Measurements from ENCODE around the gene SOCS4. TPM values are rescaled to one million over a fixed set of nuclear protein-coding genes. Genes with fewer than 3 reads are reported as not detected.
"Not testable (repeated sequence)": the region's sequence is repeated elsewhere in the genome, so short reads cannot be mapped to it uniquely, and the experiment has no call there.

Gene SOCS4
- total and polyA plus RNA-seq, 8 donors = 4.1 to 29.2 (median 11.2) TPM

GRCh38 chr14:55019968-55020554 is 7.0 kb upstream of the SOCS4 start:
- H3K27ac ChIP-seq = no peak overlapping the region
- H3K36me3 ChIP-seq = no peaks in the 10 kb centered on the region
- H3K4me3 ChIP-seq = no peak overlapping the region
- no peaks in the 10 kb centered on the region for H3K4me1 ChIP-seq
- TF ChIP-seq CTCF (IDR thresholded peaks at IDR 0.05) (no peak), POLR2A (IDR thresholded peaks at IDR 0.05) (no peak), EP300 (IDR thresholded peaks at IDR 0.05) (no peak), POLR2AphosphoS5 (IDR thresholded peaks at IDR 0.05) (no peak)
- DNase-seq = no peak
- 88 to 98% (median 95%) methylated on average over 2 of the region's 2 CpGs for WGBS, 5 donors
- intact Hi-C loops (cut with DNase I; ENCODE audit: low total_unique reads) = no loop called here
- H3K27me3 ChIP-seq = no peaks in the 10 kb centered on the region
- H3K9me3 ChIP-seq = no peaks in the 10 kb centered on the region

- H3K4me3 ChIP-seq; DNase-seq; H3K27ac ChIP-seq; H3K27me3 ChIP-seq; H3K36me3 ChIP-seq; intact Hi-C loops (cut with DNase I; ENCODE audit: low total_unique reads); H3K9me3 ChIP-seq: not testable (repeated sequence)
- peaks cover 6 to 31% (median 24%) of the 10 kb centered on the region in 4 donors for H3K4me1 ChIP-seq
- WGBS, 5 donors = 45 to 74% (median 69%) methylated on average over 2 to 4 of the region's 5 CpGs
Observed at GRCh38 chr14:55024365-55024764, 2.7 kb upstream of the SOCS4 start.

- Histone ChIP-seq H3K4me3 (peak overlapping the region in 3 of 4 donors; percentile 74 to 81 (median 74)), H3K27me3 (no peaks in the 10 kb centered on the region), H3K4me1 (peaks cover 6 to 45% (median 31%) of the 10 kb centered on the region in 4 donors), H3K27ac (peak overlapping the region in 2 of 5 donors; percentile 92 to 93), H3K36me3 (no peaks in the 10 kb centered on the region), H3K9me3 (no peaks in the 10 kb centered on the region)
- intact Hi-C loops (cut with DNase I; ENCODE audit: low total_unique reads) = no loop called here
- no peak for DNase-seq
- TF ChIP-seq POLR2AphosphoS5 (IDR thresholded peaks at IDR 0.05) = no peak
- no peak for TF ChIP-seq POLR2A (IDR thresholded peaks at IDR 0.05)
- WGBS, 5 donors = 29 to 34% (median 29%) methylated on average over 7 of the region's 7 CpGs
Observed at GRCh38 chr14:55025948-55026347, 1.1 kb upstream of the SOCS4 start.

- 1 to 3% (median 1%) methylated on average over 9 of the region's 9 CpGs for WGBS, 5 donors
- Histone ChIP-seq H3K4me3 (peak overlapping the region; percentile 74 to 81 (median 74)), H3K9me3 (no peaks in the 10 kb centered on the region), H3K36me3 (no peaks in the 10 kb centered on the region), H3K4me1 (peaks cover 11 to 49% (median 33%) of the 10 kb centered on the region in 4 donors), H3K27ac (peak overlapping the region; percentile 90 to 93 (median 92)), H3K27me3 (no peaks in the 10 kb centered on the region)
- intact Hi-C loops (cut with DNase I; ENCODE audit: low total_unique reads) = no loop called here
- no peak for DNase-seq
- TF ChIP-seq POLR2A (IDR thresholded peaks at IDR 0.05) (no peak), CTCF (IDR thresholded peaks at IDR 0.05) (no peak), EP300 (IDR thresholded peaks at IDR 0.05) (no peak), POLR2AphosphoS5 (IDR thresholded peaks at IDR 0.05) (no peak)
Observed at GRCh38 chr14:55026441-55026792, 619 bp upstream of the SOCS4 start.

GRCh38 chr14:55028066-55028465 is 1.0 kb downstream of the SOCS4 start:
- TF ChIP-seq CTCF (IDR thresholded peaks at IDR 0.05) (no peak), EP300 (IDR thresholded peaks at IDR 0.05) (no peak), POLR2AphosphoS5 (IDR thresholded peaks at IDR 0.05) (no peak), POLR2A (IDR thresholded peaks at IDR 0.05) (no peak)
- H3K9me3 ChIP-seq = no peaks in the 10 kb centered on the region
- WGBS, 5 donors = 2 to 4% (median 4%) methylated on average over 8 of the region's 8 CpGs

More at GRCh38 chr14:55028066-55028465, 1.0 kb downstream of the SOCS4 start:
- Histone ChIP-seq H3K4me1 (peaks cover 11 to 53% (median 33%) of the 10 kb centered on the region in 4 donors), H3K27me3 (no peaks in the 10 kb centered on the region), H3K27ac (peak overlapping the region in 2 of 5 donors; percentile 92 to 93), H3K36me3 (peaks cover 0 to 11% (median 5%) of the 10 kb centered on the region in 4 donors), H3K4me3 (peak overlapping the region; percentile 74 to 81 (median 74))
- DNase-seq = peak in 1 of 2 donors; percentile 9
- intact Hi-C loops (cut with DNase I; ENCODE audit: low total_unique reads) = no loop called here

Measured in stomach (tissue), 9 donors.